IMR-90 (cell line): ENCODE measurements around the gene ZNF611. TPM values are rescaled to one million over a fixed set of nuclear protein-coding genes. Genes with fewer than 3 reads are reported as not detected.

Experiments used
- ATAC-seq: fragments of 200-7000 bp; cut with Tn5 transposase; 2 replicates; pipeline ENCODE4 v1.9.1; 2020; ENCODE audit warnings: low read depth, mild to moderate bottlenecking, moderate library complexity
- BruUV-seq: library from RNA; stranded (reverse); fragments of 400-500 nt; replicated peaks from 2 replicates; lab custom pipeline; 2021; lab: Mats Ljungman, UMichigan
- CTCF ChIA-PET: fragments of 300-600 bp; formaldehyde crosslinking; extraction: SDS; loops from one replicate; lab custom pipeline; 2021; ENCODE audit warnings: antibody characterized with exemption; lab: Yijun Ruan, JAX
- POLR2A ChIA-PET: fragments of 300-600 bp; sonication (Branson Sonifier 250); formaldehyde crosslinking; loops from one replicate; lab custom pipeline; 2022; ENCODE audit warnings: antibody characterized with exemption; ENCODE audit not compliant: unreplicated experiment; lab: Charles Lee
- DNase-seq: peaks from one replicate; pipeline ENCODE4 v3.0.0; 2013
- H2AFZ ChIP-seq: replicated peaks from 2 replicates; pipeline ENCODE3; 2013; ENCODE audit warnings: low read length, mild to moderate bottlenecking; ENCODE audit not compliant: poor library complexity
- H2AK5ac ChIP-seq: 2 replicates; pipeline ENCODE4 v1.6.1; 2013; ENCODE audit warnings: low read depth, low read length, inconsistent platforms
- H2AK9ac ChIP-seq: replicated peaks from 2 replicates; pipeline ENCODE3; 2013; ENCODE audit warnings: mild to moderate bottlenecking, low read depth, low read length, moderate library complexity; ENCODE audit not compliant: poor library complexity
- H2BK120ac ChIP-seq: 2 replicates; pipeline ENCODE4 v1.6.1; 2013; ENCODE audit warnings: low read depth, low read length, inconsistent platforms
- H2BK15ac ChIP-seq: 3 replicates; pipeline ENCODE4 v1.6.1; 2013; ENCODE audit warnings: low read depth, low read length, inconsistent platforms
- H2BK20ac ChIP-seq: 2 replicates; pipeline ENCODE4 v1.6.1; 2013; ENCODE audit warnings: low read depth, mild to moderate bottlenecking, inconsistent platforms, low read length, moderate library complexity
- H2BK5ac ChIP-seq: 2 replicates; pipeline ENCODE4 v1.6.1; 2013; ENCODE audit warnings: mild to moderate bottlenecking, low read depth, low read length, inconsistent platforms; ENCODE audit not compliant: poor library complexity, severe bottlenecking
- H3K14ac ChIP-seq: replicated peaks from 2 replicates; pipeline ENCODE4 v1.6.1; 2013; ENCODE audit warnings: low read depth, low read length, inconsistent platforms
- H3K18ac ChIP-seq: 2 replicates; pipeline ENCODE4 v1.6.1; 2013; ENCODE audit warnings: low read depth, low read length, control low read depth
- H3K23ac ChIP-seq: 2 replicates; pipeline ENCODE4 v1.6.1; 2013; ENCODE audit warnings: low read depth, low read length, inconsistent platforms
- H3K27ac ChIP-seq: 2 replicates; pipeline ENCODE4 v1.5.1; 2013; ENCODE audit warnings: mild to moderate bottlenecking, control low read depth, low read length; ENCODE audit not compliant: insufficient read depth
- H3K27me3 ChIP-seq: 2 replicates; pipeline ENCODE4 v1.6.1; 2013; ENCODE audit warnings: low read length; ENCODE audit not compliant: control insufficient read depth, insufficient read depth
- H3K36me3 ChIP-seq: 2 replicates; pipeline ENCODE4 v1.6.1; 2013; ENCODE audit warnings: low read length, mixed read lengths; ENCODE audit not compliant: control insufficient read depth, insufficient read depth
- H3K4ac ChIP-seq: 2 replicates; pipeline ENCODE4 v1.6.1; 2013; ENCODE audit warnings: low read depth, low read length, inconsistent platforms
- H3K4me1 ChIP-seq: 2 replicates; pipeline ENCODE4 v1.6.1; 2013; ENCODE audit warnings: low read length, mixed read lengths; ENCODE audit not compliant: control insufficient read depth, insufficient read depth
- H3K4me2 ChIP-seq: 2 replicates; pipeline ENCODE4 v1.6.1; 2013; ENCODE audit warnings: low read depth, mild to moderate bottlenecking, control low read depth, low read length, moderate library complexity
- H3K4me3 ChIP-seq: 2 replicates; pipeline ENCODE4 v1.5.1; 2013; ENCODE audit warnings: low read depth, mild to moderate bottlenecking, control low read depth, low read length, moderate library complexity; ENCODE audit not compliant: insufficient read depth
- H3K56ac ChIP-seq: 2 replicates; pipeline ENCODE4 v1.6.1; 2013; ENCODE audit warnings: low read length, inconsistent platforms; ENCODE audit not compliant: insufficient read depth; ENCODE audit errors: extremely low read depth
- H3K79me1 ChIP-seq, 2 experiments: 2 replicates each; pipeline ENCODE4 v1.6.1; 2013; ENCODE audit warnings: low read length in 2 of 2, inconsistent platforms in 1 of 2, low read depth in 1 of 2
- H3K9ac ChIP-seq: 2 replicates; pipeline ENCODE4 v1.6.1; 2013; ENCODE audit warnings: low read depth, low read length, control low read depth
- H3K9me1 ChIP-seq: 2 replicates; pipeline ENCODE4 v1.6.1; 2013; ENCODE audit warnings: low read length, inconsistent platforms; ENCODE audit not compliant: insufficient read depth
- H3K9me3 ChIP-seq: 2 replicates; pipeline ENCODE4 v1.6.1; 2013; ENCODE audit warnings: low read length; ENCODE audit not compliant: control insufficient read depth, insufficient read depth
- H4K20me1 ChIP-seq: 2 replicates; pipeline ENCODE4 v1.6.1; 2013; ENCODE audit warnings: low read length, inconsistent platforms; ENCODE audit not compliant: insufficient read depth
- H4K5ac ChIP-seq: 2 replicates; pipeline ENCODE4 v1.6.1; 2013; ENCODE audit warnings: mild to moderate bottlenecking, low read depth, low read length, control low read depth
- H4K8ac ChIP-seq, 2 experiments: 2 replicates each; pipeline ENCODE4 v1.6.1; 2013; ENCODE audit warnings: low read depth in 2 of 2, low read length in 2 of 2, control low read depth in 1 of 2, inconsistent platforms in 1 of 2
- H4K91ac ChIP-seq: 2 replicates; pipeline ENCODE4 v1.6.1; 2013; ENCODE audit warnings: low read depth, low read length, inconsistent platforms; ENCODE audit not compliant: insufficient read depth
- BHLHE40 ChIP-seq: fragments of 150-350 bp; IDR thresholded peaks from 2 replicates; pipeline ENCODE4 v1.6.1; 2016; ENCODE audit warnings: mild to moderate bottlenecking, low read depth, low read length
- CEBPB ChIP-seq: IDR thresholded peaks from 2 replicates; pipeline ENCODE4 v1.6.1; 2012; ENCODE audit warnings: low read depth, low read length, improper control_type of control experiment
- CHD1 ChIP-seq: IDR thresholded peaks from 2 replicates; pipeline ENCODE4 v1.6.1; 2012; ENCODE audit warnings: low read depth, low read length, improper control_type of control experiment
- CTCF ChIP-seq: conservative IDR thresholded peaks from 2 replicates; pipeline ENCODE4 v1.5.1; 2012; ENCODE audit warnings: mild to moderate bottlenecking, low read depth, low read length, improper control_type of control experiment
- ELK1 ChIP-seq: fragments of 150-350 bp; IDR thresholded peaks from 2 replicates; pipeline ENCODE4 v1.6.1; 2016; ENCODE audit warnings: low read depth, mild to moderate bottlenecking, low read length, moderate library complexity, borderline replicate concordance
- FOS ChIP-seq: fragments of 150-350 bp; IDR thresholded peaks from 2 replicates; pipeline ENCODE4 v1.6.1; 2016; ENCODE audit warnings: low read depth, low read length
- MAFK ChIP-seq: IDR thresholded peaks from 2 replicates; pipeline ENCODE4 v1.6.1; 2012; ENCODE audit warnings: low read depth, low read length, improper control_type of control experiment
- MAZ ChIP-seq: IDR thresholded peaks from 2 replicates; pipeline ENCODE4 v1.6.1; 2012; ENCODE audit warnings: low read depth, mild to moderate bottlenecking, low read length, improper control_type of control experiment, moderate library complexity, borderline replicate concordance
- MXI1 ChIP-seq: IDR thresholded peaks from 2 replicates; pipeline ENCODE4 v1.6.1; 2012; ENCODE audit warnings: low read depth, mild to moderate bottlenecking, low read length, moderate library complexity, borderline replicate concordance
- NFE2L2 ChIP-seq: fragments of 150-350 bp; IDR thresholded peaks from 2 replicates; pipeline ENCODE4 v1.6.1; 2016; ENCODE audit warnings: low read depth, mild to moderate bottlenecking, low read length
- POLR2A ChIP-seq: IDR thresholded peaks from 2 replicates; pipeline ENCODE4 v1.6.1; 2012; ENCODE audit warnings: mild to moderate bottlenecking, low read depth, low read length
- RAD21 ChIP-seq: IDR thresholded peaks from 2 replicates; pipeline ENCODE4 v1.6.1; 2012; ENCODE audit warnings: low read length, improper control_type of control experiment
- RCOR1 ChIP-seq: IDR thresholded peaks from 2 replicates; pipeline ENCODE4 v1.6.1; 2012; ENCODE audit warnings: mild to moderate bottlenecking, low read length, improper control_type of control experiment; ENCODE audit not compliant: insufficient replicate concordance
- RFX5 ChIP-seq: IDR thresholded peaks from 2 replicates; pipeline ENCODE4 v1.8.0; 2012; ENCODE audit warnings: low read depth, mild to moderate bottlenecking, low read length, moderate library complexity
- SMC3 ChIP-seq: fragments of 150-350 bp; IDR thresholded peaks from 2 replicates; pipeline ENCODE4 v1.6.1; 2016; ENCODE audit warnings: low read depth, mild to moderate bottlenecking, antibody characterized with exemption, low read length, moderate library complexity
- USF2 ChIP-seq: fragments of 150-350 bp; IDR thresholded peaks from 2 replicates; pipeline ENCODE4 v1.6.1; 2017; ENCODE audit warnings: mild to moderate bottlenecking, antibody characterized with exemption, low read length, low read depth
- WGBS, 2 experiments: methylation state at CpG; one replicate each; pipeline versions ENCODE4 v1.1.5 to v1.1.7; 2013; ENCODE audit warnings: missing lambda C conversion rate in 2 of 2; ENCODE audit not compliant: insufficient read length in 1 of 2; ENCODE audit errors: extremely low coverage in 2 of 2; 5-methylcytosine and 5-hydroxymethylcytosine counted together
- dilution Hi-C: fragments of 300-500 bp; cut with HindIII; formaldehyde crosslinking; loops from one replicate; pipeline ENCODE4 v1.14.3; 2018; ENCODE audit warnings: low sequenced_read_pairs; ENCODE audit not compliant: unreplicated experiment
- in situ Hi-C: fragments of 300-500 bp; cut with MboI; formaldehyde crosslinking; loops from 3 replicates; pipeline ENCODE4 v1.14.3; 2019; ENCODE audit warnings: low sequenced_read_pairs, inconsistent platforms, mixed read lengths
- intact Hi-C: fragments of 100-400 bp; cut with micrococcal nuclease; formaldehyde crosslinking; loops from 2 replicates; pipeline ENCODE4 v1.10.0; 2022
- polyA plus RNA-seq, 3 experiments: library from polyadenylated mRNA; depleted of rRNA; stranded (reverse); fragments of >200 nt; gene quantifications; 2 replicates each; pipeline ENCODE4 v1.2.3, GENCODE V29; 2012; ENCODE audit warnings: low replicate concordance in 1 of 3
- total RNA-seq: library from RNA; depleted of rRNA; stranded (reverse); fragments of >200 nt; gene quantifications from 2 replicates; pipeline ENCODE4 v1.2.3, GENCODE V29; 2012

ZNF611 gene
- total and polyA plus RNA-seq, 2 of the 4 experiments (the other 2 are of a cell fraction), result 3.8 to 8.8 TPM

- Histone ChIP-seq H3K79me1 (peaks cover 7 to 33% of the 10 kb centered on the region in 2 experiments), H3K14ac (peak overlapping the region; percentile 34), H2BK120ac (peak overlapping the region; percentile 88; the same call in 1 of the 2 replicates), H3K23ac (peak overlapping the region; percentile 29; the same call in 1 of the 2 replicates), H4K5ac (peak overlapping the region; percentile 65), H3K9me3 (no peaks in the 10 kb centered on the region), H3K9me1 (peaks cover 4% of the 10 kb centered on the region; the same call in 1 of the 2 replicates), H2AK5ac (peak overlapping the region; percentile 68), H3K27me3 (no peaks in the 10 kb centered on the region), H3K36me3 (0 out of 2 replicates have a peak, but pooled peaks cover 2% of the 10 kb centered on the region), H2BK5ac (peak overlapping the region; percentile 72), H3K4me3 (no peak overlapping the region), H2AK9ac (peak overlapping the region; percentile 85), H4K20me1 (no peaks in the 10 kb centered on the region), H2AFZ (peak overlapping the region; percentile 89), H3K4ac (peak overlapping the region; percentile 93), H3K4me1 (peaks cover 7% of the 10 kb centered on the region), H3K18ac (0 out of 2 replicates have a peak overlapping the region, but pooled peaks have one; percentile 62), H3K9ac (peak overlapping the region; percentile 66), H2BK15ac (peak overlapping the region; percentile 76; the same call in 1 of the 3 replicates), H4K91ac (peak overlapping the region; percentile 86; the same call in 1 of the 2 replicates), H3K56ac (no peak overlapping the region), H4K8ac (peak overlapping the region; percentile 88 to 92), H2BK20ac (peak overlapping the region; percentile 60; the same call in 1 of the 2 replicates), H3K27ac (peak overlapping the region; percentile 96), H3K4me2 (peak overlapping the region; percentile 78)
- POLR2A ChIA-PET, result no interaction called here
- no peak for ATAC-seq
- CTCF ChIA-PET, result no interaction called here
- in situ Hi-C loops (no loop called here), dilution Hi-C loops (no loop called here), intact Hi-C loops (loop anchor here (2.0 to 5.0 kb wide), 2 partner anchors 41 to 52 kb away; partner anchors contain the start of gene ZNF83)
- 40% methylated on average over 4 of the region's 15 CpGs; no CpG with 5 or more reads in 1 of the 2 experiments for WGBS, 2 experiments
- TF ChIP-seq MAFK (no peak), NFE2L2 (no peak), POLR2A (no peak), CHD1 (no peak), RAD21 (no peak), RCOR1 (no peak), BHLHE40 (no peak), SMC3 (no peak), FOS (no peak), USF2 (no peak), RFX5 (no peak), MXI1 (no peak), CTCF (no peak), MAZ (no peak), ELK1 (no peak), CEBPB (no peak)
- DNase-seq, result no peak
- BruUV-seq, result no TSS peak
These were observed 43.6 kb downstream of the ZNF611 start for GRCh38 chr19:52691215-52691610.
